Neural progenitor cell (in vitro differentiated cells): ENCODE measurements around the gene NFATC1.

Source experiments
- CTCF ChIP-seq: fragments of 200-600 bp; sonication (generic); IDR thresholded peaks from 2 replicates; pipeline ENCODE4 v1.5.1; 2017; ENCODE audit warnings: antibody characterized with exemption, mild to moderate bottlenecking
- EZH2 ChIP-seq: fragments of 200-600 bp; sonication (generic); IDR thresholded peaks from 2 replicates; pipeline ENCODE4 v1.6.1; 2017; ENCODE audit warnings: antibody characterized with exemption, mild to moderate bottlenecking, moderate library complexity
- EZH2phosphoT487 ChIP-seq: fragments of 200-600 bp; sonication (generic); IDR thresholded peaks from 2 replicates; pipeline ENCODE4 v1.6.1; 2017; ENCODE audit warnings: antibody characterized with exemption

- no peak for TF ChIP-seq CTCF
- TF ChIP-seq EZH2phosphoT487, result no peak
- TF ChIP-seq EZH2, result no peak
Measured at GRCh38 chr18:79439628-79440023, 43.9 kb downstream of the NFATC1 start.
